PC-3 (cell line): Measurements from ENCODE around the gene MYO5C. TPM values are rescaled to one million over a fixed set of nuclear protein-coding genes. Genes with fewer than 3 reads are reported as not detected.

Experiments used
- ATAC-seq: fragments of 200-7000 bp; cut with Tn5 transposase; 2 replicates; pipeline ENCODE4 v1.9.1; 2020; ENCODE audit warnings: mild to moderate bottlenecking, moderate library complexity
- BruUV-seq: library from RNA; stranded (reverse); fragments of 400-500 nt; replicated peaks from 2 replicates; lab custom pipeline; 2021; lab: Mats Ljungman, UMichigan
- CTCF ChIA-PET: fragments of 300-600 bp; sonication (Branson Sonifier 250); formaldehyde crosslinking; loops from one replicate; lab custom pipeline; 2022; ENCODE audit warnings: antibody characterized with exemption; lab: Charles Lee
- POLR2A ChIA-PET: fragments of 300-600 bp; sonication (Branson Sonifier 250); formaldehyde crosslinking; loops from one replicate; lab custom pipeline; 2022; ENCODE audit warnings: antibody characterized with exemption; ENCODE audit not compliant: unreplicated experiment; lab: Charles Lee
- DNase-seq: peaks from one replicate; pipeline ENCODE4 v3.0.0-alpha.2; 2015
- H2AFZ ChIP-seq: fragments of 300-600 bp; sonication (generic); 2 replicates; pipeline ENCODE4 v1.6.0; 2016; ENCODE audit warnings: antibody characterized with exemption, low read length
- H3F3A ChIP-seq: fragments of 300-600 bp; sonication (generic); one replicate; pipeline ENCODE4 v1.6.0; 2017; ENCODE audit warnings: antibody characterized with exemption, low read length, control low read depth, mild to moderate bottlenecking; ENCODE audit not compliant: unreplicated experiment
- H3K27ac ChIP-seq: fragments of 300-600 bp; sonication (generic); 2 replicates; pipeline ENCODE4 v1.5.1; 2016; ENCODE audit warnings: mild to moderate bottlenecking, low read length
- H3K27me3 ChIP-seq: fragments of 300-600 bp; sonication (generic); 2 replicates; pipeline ENCODE4 v1.6.1; 2016; ENCODE audit warnings: low read length, mixed read lengths
- H3K36me3 ChIP-seq: fragments of 300-600 bp; sonication (generic); 2 replicates; pipeline ENCODE4 v1.6.1; 2016; ENCODE audit warnings: low read depth, mixed run types, low read length, mixed read lengths
- H3K4me1 ChIP-seq: fragments of 300-600 bp; sonication (generic); 2 replicates; pipeline ENCODE4 v1.5.1; 2016; ENCODE audit warnings: low read length; ENCODE audit not compliant: insufficient read depth
- H3K4me2 ChIP-seq: fragments of 300-600 bp; sonication (generic); 2 replicates; pipeline ENCODE4 v1.6.0; 2016; ENCODE audit warnings: low read length
- H3K4me3 ChIP-seq: fragments of 300-600 bp; sonication (generic); 2 replicates; pipeline ENCODE4 v1.5.1; 2016; ENCODE audit warnings: mild to moderate bottlenecking, low read length, mixed read lengths
- H3K79me2 ChIP-seq: fragments of 300-600 bp; sonication (generic); 2 replicates; pipeline ENCODE4 v1.6.1; 2017; ENCODE audit warnings: low read length, mixed read lengths
- H3K9ac ChIP-seq: fragments of 300-600 bp; sonication (generic); 2 replicates; pipeline ENCODE4 v1.6.0; 2016; ENCODE audit warnings: mild to moderate bottlenecking, low read length
- H3K9me2 ChIP-seq: fragments of 300-600 bp; sonication (generic); replicated peaks from 2 replicates; pipeline ENCODE4 v1.6.1; 2016; ENCODE audit warnings: mixed run types, low read length, mixed read lengths
- H3K9me3 ChIP-seq: fragments of 300-600 bp; sonication (generic); 2 replicates; pipeline ENCODE4 v1.6.1; 2016; ENCODE audit warnings: low read length, mixed read lengths
- H4K20me1 ChIP-seq: fragments of 300-600 bp; sonication (generic); 2 replicates; pipeline ENCODE4 v1.6.1; 2016; ENCODE audit warnings: low read length, mixed read lengths
- EZH2 ChIP-seq: fragments of 300-600 bp; sonication (generic); IDR thresholded peaks from one replicate; pipeline ENCODE4 v1.6.1; 2017; ENCODE audit warnings: antibody characterized with exemption, mild to moderate bottlenecking, low read length; ENCODE audit not compliant: unreplicated experiment
- EZH2phosphoT487 ChIP-seq: fragments of 300-600 bp; sonication (generic); IDR thresholded peaks from 2 replicates; pipeline ENCODE4 v1.6.1; 2018; ENCODE audit warnings: mild to moderate bottlenecking, antibody characterized with exemption, low read length, borderline replicate concordance
- intact Hi-C: fragments of 100-400 bp; cut with micrococcal nuclease; formaldehyde crosslinking; loops from 2 replicates; pipeline ENCODE4 v1.9.0; 2023
- total RNA-seq: library from RNA; depleted of rRNA; stranded (reverse); fragments of >200 nt; gene quantifications from 2 replicates; pipeline ENCODE4 v1.2.3, GENCODE V29; 2014
- TF ChIP-seq, protein P1 (sequence below): fragments of 300-600 bp; sonication (generic); conservative IDR thresholded peaks from 2 replicates; pipeline ENCODE4 v1.5.1; 2017; ENCODE audit warnings: antibody characterized with exemption, low read depth, mild to moderate bottlenecking, low read length

The MYO5C gene
- total RNA-seq, 1 experiment from 2014 or later = 17.7 TPM

DNA sequence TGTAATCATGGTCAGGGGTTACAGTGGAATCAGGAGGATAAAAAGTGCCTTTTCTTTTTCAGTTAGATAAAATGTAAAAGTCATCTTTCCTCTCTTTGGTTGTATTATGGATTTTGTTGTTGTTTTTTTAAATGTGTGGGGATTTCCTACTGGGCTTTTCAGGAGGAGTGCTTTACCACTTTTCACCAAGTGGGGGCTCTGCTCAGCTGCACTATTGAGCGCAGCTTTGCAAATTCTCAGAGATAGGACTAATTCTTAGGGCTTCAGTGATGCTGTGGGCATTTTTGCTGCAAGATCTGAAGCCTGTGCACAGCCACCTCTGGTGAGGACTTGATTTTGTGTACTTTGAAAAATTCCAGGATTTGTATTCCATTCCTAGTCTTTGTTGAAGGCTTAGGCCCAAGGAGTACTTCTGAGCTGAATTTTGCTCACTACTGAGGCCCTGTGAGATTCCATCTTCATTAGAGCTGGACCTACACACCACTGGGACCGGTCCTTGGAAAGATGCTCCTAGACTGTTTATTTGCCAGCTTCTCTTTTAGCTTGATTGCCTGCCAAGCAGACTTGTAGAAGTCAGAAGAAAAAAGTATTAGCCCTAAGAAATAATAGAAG is 111.9 kb downstream of the MYO5C start:
- H3K36me3 ChIP-seq = no peaks in the 10 kb centered on the region
- ATAC-seq (no peak), DNase-seq (peak; percentile 51)
- CTCF ChIA-PET = interaction anchor here (0.7 kb wide), 1 partner anchor 470 kb away, joined by 3 read pairs; no protein-coding TSS in a partner anchor
- H3K4me3 ChIP-seq = no peak overlapping the region
- no peak overlapping the region for H3K27ac ChIP-seq
- H3K4me1 ChIP-seq = peaks cover 3% of the 10 kb centered on the region; the same call in 1 of the 2 replicates
- no peaks in the 10 kb centered on the region for H3F3A ChIP-seq
- TF ChIP-seq, protein P1, sequence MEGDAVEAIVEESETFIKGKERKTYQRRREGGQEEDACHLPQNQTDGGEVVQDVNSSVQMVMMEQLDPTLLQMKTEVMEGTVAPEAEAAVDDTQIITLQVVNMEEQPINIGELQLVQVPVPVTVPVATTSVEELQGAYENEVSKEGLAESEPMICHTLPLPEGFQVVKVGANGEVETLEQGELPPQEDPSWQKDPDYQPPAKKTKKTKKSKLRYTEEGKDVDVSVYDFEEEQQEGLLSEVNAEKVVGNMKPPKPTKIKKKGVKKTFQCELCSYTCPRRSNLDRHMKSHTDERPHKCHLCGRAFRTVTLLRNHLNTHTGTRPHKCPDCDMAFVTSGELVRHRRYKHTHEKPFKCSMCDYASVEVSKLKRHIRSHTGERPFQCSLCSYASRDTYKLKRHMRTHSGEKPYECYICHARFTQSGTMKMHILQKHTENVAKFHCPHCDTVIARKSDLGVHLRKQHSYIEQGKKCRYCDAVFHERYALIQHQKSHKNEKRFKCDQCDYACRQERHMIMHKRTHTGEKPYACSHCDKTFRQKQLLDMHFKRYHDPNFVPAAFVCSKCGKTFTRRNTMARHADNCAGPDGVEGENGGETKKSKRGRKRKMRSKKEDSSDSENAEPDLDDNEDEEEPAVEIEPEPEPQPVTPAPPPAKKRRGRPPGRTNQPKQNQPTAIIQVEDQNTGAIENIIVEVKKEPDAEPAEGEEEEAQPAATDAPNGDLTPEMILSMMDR = peak; percentile 68
- TF ChIP-seq EZH2phosphoT487 = no peak
- no peak for TF ChIP-seq EZH2
- no peak overlapping the region for H3K9ac ChIP-seq
- H3K4me2 ChIP-seq = no peak overlapping the region
- POLR2A ChIA-PET = interaction anchor here (0.7 to 0.8 kb wide), 2 partner anchors 28 to 34 kb away, joined by 3 to 5 read pairs; no protein-coding TSS in a partner anchor
- intact Hi-C loops = no loop called here
- H3K79me2 ChIP-seq = peaks cover 5% of the 10 kb centered on the region
- H3K9me2 ChIP-seq = no peaks in the 10 kb centered on the region
- H2AFZ ChIP-seq = no peak overlapping the region
- no peaks in the 10 kb centered on the region for H3K27me3 ChIP-seq
- no TSS peak for BruUV-seq
- H4K20me1 ChIP-seq = no peaks in the 10 kb centered on the region
- no peaks in the 10 kb centered on the region for H3K9me3 ChIP-seq

DNA sequence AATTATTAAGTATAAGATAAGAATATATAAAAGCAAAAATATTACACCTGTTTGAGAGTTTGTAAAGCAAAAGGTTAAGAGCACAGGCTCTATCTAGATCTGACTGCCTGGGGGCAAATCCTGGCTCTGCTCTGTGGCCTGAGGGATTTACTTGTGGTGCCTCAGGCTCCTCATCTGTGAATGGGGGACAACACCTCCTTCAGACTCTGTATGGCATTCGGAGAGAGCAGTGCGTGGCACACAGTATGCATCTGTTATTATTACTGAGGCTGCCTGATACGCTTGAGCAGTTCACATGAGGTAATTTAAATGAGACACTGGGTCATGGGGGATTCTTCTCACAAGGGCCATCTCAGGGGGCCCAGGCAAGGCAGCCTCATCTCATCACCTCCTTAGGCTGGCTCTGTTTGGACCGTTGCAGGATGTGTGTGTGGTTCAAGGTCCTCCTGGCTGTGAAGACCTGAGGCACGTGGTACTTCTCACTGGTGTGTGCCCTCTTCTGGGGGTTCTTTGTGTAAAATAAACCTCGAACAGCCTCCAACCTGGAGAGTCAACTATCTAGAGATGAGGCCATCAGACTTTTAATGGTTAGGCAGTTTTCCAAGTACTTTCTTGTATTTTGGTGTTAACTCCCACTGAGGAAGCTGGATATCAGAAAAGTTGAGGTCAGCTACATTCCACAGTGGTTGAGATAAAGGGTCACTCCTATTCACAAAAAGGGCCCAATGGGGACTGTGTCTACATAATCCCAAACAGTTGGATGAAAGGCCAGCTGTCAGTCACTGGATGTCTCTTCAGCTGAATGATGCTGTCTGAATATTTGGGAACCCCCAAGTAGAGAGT is 113.4 kb downstream of the MYO5C start:
- CTCF ChIA-PET = no interaction called here
- BruUV-seq = no TSS peak
- Histone ChIP-seq H2AFZ (no peak overlapping the region), H3K9ac (no peak overlapping the region), H4K20me1 (no peaks in the 10 kb centered on the region), H3K36me3 (no peaks in the 10 kb centered on the region), H3K4me3 (no peak overlapping the region), H3K27me3 (no peaks in the 10 kb centered on the region), H3F3A (no peaks in the 10 kb centered on the region), H3K4me2 (no peak overlapping the region), H3K9me2 (no peaks in the 10 kb centered on the region), H3K79me2 (peaks cover 10% of the 10 kb centered on the region), H3K9me3 (no peaks in the 10 kb centered on the region), H3K4me1 (peaks cover 7% of the 10 kb centered on the region; the same call in 1 of the 2 replicates), H3K27ac (no peak overlapping the region)
- TF ChIP-seq EZH2 (no peak), EZH2phosphoT487 (no peak)
- TF ChIP-seq, protein P1 = no peak
- intact Hi-C loops = no loop called here
- POLR2A ChIA-PET = interaction anchor here (0.6 kb wide), 1 partner anchor 1366 kb away, joined by 3 read pairs; no protein-coding TSS in a partner anchor
- DNase-seq (no peak), ATAC-seq (no peak)
